Mesenteric fat pad (tissue), 1 donor: ENCODE measurements around the gene SOCS3. TPM values are rescaled to one million over a fixed set of nuclear protein-coding genes. Genes with fewer than 3 reads are reported as not detected.
A peak's percentile ranks its signal among the peaks of the same experiment; 100 is the strongest.

Experiments used
- DNase-seq: peaks from one replicate; pipeline ENCODE4 v3.0.0-alpha.2; 2020; ENCODE audit warnings: low spot score
- long read RNA-seq: library from polyadenylated mRNA; unstranded; transcript quantifications from one replicate; pipeline ENCODE4 v2.0.0, GENCODE V29; 2020
- total RNA-seq: library from RNA; stranded (reverse); fragmentation: NEBNext Ultra II Directional; extraction: Animal tissue kit (Norgen Biotek cat#: 25700); gene quantifications from one replicate; pipeline ENCODE4 v1.2.1, GENCODE V29; 2021
- donor health status: DM: yes; HTN: yes; CAD: no.

Gene SOCS3, protein sequence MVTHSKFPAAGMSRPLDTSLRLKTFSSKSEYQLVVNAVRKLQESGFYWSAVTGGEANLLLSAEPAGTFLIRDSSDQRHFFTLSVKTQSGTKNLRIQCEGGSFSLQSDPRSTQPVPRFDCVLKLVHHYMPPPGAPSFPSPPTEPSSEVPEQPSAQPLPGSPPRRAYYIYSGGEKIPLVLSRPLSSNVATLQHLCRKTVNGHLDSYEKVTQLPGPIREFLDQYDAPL
- total RNA-seq = 491 TPM
- long read RNA-seq, transcript SOCS3-201 (2 exons, 2,734 nt) = major isoform, 514 of 1,499 reads
- long read RNA-seq, partial matches to known transcripts = 0 of 1,499 reads
- long read RNA-seq, other reads (novel, unspliced or antisense) = 985 of 1,499 reads

DNA sequence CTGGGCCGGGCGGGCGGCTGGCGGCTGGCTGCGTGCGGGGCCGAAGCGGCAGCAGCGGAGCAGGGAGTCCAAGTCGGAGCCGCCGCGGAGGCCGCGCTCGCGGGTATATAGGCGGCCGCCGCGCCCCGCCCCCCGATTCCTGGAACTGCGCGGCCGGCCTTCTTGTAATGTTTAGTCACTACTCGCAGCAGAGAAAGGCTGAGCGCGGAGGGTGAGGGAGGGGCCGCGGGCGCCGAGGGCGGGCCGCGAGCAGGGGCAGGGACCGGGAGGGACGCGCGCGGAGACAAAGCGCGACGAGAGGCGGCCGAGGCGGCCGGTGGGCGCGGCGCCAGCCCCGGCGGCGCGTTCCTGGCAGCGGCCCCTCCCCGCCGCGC, at the start of gene SOCS3:
SOCS3 (minus strand) TSS at position 81 of the 374 bp plus-strand sequence. CDS start 982 bp downstream, outside the sequence.
- peak; percentile 99 for DNase-seq

DNA sequence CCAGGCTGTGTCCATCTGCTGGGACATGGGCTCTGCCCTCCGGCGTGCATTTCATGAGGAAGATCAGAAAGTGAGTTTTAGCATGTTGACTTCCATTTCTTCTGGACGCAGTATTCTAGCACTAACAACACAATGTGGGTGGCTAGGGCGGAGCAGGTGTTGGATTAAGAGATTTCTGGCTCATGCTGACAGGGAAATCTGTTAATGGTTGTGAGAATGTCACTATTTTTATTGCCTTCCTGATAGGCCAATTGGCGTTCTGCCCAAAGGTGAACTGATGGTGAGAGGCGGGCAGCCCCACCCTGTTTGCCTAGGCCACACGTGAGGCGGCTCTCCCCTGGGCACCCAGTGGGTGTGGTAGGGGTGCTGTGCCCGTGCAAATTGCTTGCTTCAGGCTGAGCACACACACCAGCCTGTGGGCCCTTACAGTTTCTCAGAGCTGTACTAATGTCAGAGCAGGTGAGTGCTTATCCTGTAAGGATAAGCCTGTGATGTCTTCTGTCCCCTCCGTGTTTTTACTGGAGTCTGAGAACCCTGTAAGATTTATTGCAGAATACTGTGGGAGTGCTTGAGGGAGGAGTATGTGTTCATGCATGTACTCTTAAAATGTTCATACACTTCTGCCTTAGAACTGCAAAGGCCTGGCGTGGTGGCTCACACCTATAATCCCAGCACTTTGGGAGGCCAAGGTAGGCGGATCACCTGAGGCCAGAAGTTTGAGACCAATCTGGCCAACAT, 49.5 kb upstream of the SOCS3 start:
- no peak for DNase-seq

DNA sequence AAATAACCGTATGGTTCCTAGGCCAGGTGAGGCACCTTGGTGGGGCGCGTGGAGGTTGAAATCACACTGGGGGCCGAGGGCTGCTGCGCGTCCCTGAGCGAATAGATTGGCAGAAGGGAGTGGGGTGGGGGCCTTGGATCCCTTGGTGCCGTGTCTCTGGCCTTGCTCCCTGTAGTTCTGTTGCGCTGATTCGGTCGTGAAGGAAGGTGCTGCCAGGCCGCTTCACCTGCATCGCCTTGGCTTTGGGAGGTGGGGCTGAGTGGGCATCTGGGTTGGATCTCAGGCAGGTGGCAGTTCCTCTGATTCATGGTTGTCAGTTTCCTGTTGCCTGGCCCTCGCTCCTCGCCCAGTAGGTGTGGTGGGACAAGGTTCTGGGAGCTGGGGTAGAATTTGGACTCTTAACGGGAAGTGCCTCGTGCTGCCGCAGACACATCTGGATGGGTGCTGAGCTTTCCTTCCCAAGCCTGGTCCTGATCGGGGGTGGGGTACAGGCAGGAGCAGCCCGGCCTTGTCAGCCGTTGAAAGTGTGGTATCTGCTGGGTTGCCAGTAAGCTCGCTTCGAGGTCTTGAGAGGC, 48.7 kb upstream of the SOCS3 start:
- DNase-seq = no peak

DNA sequence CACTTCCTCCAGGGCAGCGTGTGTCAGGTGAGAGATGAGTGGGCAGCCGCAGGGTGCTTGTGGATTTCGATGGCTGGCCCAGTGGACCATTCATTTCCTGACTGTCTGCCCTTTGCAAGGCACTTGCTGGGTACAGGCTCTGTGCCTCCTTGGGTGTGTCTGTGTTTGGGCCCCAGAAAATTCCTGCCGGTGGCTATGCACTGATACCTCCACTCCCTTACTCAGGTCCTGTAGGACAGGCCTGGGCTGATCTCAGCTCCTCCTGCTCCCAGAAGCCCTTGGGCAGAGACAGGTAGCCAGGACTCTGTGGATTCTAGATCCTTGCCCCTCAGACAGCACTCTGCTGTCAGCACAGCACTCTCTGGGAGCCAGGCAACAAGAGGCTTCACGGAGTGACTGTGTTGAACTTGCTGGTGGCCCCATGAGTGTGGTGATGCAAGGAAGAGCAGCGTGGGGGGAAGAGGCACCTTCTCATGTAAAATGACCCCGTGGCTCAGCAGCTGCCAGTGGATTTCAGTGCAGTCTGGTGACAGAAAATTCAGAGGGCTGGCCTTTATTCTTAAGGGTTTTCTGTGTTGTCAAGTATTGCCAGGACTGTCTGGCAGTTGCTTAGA, 47.6 kb upstream of the SOCS3 start:
- no peak for DNase-seq

DNA sequence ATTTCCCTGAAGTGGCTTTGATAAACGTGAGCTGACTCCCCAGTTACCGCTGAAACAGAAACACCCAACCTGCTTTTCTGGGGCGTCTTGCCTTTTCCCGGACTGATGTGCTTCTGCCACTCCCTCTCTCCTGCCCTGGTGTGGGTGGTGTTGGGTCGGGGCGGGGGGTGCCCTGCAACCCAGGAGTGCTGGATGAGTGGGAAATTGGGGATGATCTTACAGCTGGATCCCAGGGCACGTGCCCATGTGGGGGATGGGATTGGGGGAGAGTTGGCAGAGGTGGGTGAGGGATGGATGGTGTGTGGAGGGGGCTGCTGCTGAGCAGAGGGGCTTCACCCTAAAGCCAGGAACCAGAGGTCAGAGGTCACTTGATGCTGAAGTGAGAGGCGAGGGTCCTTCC, 47.0 kb upstream of the SOCS3 start:
- DNase-seq = no peak

DNA sequence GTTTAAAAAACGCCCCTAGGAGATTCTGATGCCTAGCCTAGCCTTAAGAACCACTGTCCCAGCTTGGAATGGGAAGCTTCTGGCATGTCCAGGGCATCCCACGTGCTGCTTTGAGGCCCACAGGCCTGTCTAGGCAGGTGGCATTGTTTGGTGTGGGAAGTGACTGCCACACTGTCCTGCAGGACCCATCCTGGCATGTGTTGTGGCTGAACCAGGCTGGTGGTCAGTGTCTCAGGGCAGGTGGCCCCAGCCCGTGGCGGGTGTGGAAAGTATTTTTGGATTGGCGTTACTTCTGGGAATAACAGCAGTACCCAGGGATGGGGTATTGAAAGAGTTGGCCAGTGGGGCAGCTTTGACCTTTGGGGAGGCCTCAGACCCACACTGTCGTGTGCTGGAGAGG, 46.5 kb upstream of the SOCS3 start:
- DNase-seq = no peak

DNA sequence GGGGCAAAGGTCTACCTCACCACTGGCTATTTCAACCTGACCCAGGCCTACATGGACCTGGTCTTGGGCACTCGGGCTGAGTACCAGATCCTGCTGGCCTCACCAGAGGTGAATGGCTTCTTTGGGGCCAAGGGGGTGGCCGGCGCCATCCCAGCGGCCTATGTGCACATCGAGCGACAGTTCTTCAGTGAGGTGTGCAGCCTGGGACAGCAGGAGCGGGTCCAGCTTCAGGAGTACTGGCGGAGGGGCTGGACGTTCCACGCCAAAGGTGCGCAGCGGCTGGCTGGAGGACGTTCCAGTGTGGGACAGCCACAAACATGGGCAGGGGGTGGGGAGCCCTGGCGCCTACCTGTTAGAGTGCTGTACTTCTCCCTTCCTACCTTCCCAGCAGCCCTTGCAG, 43.9 kb upstream of the SOCS3 start:
- DNase-seq = no peak

DNA sequence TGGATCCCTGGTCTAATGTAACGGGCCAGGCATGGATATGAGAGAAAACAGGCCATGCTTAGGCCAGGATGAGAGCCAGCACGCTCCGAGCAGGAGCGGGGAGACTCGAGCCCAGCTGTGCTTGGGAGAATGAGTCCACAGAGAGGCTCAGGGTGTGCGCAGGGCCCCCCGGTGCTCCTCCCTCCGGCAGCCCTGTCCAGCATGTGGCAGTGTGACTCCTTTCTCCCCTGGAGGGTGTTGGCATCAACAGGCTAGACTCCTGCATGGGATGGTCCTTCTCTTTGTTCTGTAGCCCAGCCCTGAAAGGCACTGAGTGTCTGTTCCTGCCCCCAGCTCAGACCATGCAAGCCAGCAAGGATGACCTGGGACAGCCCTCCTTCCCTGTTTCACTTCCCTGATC, 42.0 kb upstream of the SOCS3 start:
- DNase-seq = no peak

DNA sequence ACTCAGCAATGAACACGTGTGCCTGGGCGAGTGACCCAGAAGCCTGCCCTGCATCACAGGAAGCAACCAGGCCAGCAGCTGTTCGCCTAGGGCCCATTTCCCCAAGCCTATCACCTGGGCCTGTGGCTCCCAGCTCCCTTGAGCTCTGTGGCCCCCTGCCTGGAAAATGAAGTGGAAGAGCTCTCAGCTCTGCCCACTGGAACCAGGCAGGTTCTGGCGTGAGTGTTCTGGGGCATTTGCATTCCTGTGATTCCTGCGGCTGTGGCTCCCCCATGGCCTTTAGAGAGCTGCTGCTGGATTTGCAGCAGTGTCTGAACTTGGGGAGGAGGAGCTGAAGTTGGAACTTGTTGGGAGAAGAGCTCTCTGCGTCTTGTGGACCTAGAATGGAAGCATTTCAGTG, 41.4 kb upstream of the SOCS3 start:
- DNase-seq = no peak

DNA sequence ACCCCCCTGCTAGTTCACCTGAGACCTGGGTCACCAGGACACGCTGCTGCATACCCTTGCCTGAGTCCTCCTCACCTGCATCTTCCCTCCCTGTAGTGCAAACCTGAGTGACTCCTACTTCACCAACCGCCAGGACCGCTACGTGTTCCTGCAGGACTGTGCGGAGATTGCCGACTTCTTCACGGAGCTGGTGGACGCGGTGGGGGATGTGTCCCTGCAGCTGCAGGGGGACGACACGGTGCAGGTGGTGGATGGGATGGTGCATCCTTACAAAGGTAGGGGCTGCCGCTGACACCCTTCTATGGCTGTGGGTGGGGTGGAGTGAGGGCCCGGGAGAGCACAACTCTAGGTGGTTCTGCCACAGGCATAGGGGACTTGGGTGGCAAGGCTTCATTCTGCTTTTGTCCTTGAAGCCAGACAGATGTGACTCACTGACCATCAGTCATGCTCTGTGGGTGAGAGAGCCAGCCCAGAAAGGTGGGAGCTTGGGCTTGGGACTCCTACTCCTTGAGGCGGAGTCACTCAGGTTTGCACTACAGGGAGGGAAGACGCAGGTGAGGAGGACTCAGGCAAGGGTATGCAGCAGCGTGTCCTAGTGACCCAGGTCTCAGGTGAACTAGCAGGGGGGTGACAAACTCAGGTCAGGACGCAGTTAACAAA, 40.8 kb upstream of the SOCS3 start:
- no peak for DNase-seq

DNA sequence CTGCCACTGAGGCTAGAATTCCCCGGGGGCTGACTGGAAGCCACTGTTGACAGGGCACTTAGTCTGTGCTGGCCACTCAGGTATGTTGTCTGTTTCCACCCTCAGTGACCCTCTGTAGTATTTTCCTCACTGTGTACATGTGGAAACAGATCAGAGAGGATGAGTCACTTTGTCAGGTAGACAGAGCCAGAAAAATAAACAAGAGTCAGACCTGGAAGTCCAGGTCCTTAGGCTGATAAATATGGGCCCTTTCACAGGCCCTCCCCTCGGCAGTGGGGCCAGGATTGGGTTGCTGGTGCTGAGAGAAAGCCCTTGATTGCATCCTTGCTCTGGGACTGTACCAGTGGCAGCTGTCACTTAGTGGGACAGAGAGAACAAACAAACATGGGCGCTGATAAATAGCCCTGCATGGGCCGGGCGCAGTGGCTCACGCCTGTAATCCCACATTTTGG, 39.8 kb upstream of the SOCS3 start:
- DNase-seq = no peak

DNA sequence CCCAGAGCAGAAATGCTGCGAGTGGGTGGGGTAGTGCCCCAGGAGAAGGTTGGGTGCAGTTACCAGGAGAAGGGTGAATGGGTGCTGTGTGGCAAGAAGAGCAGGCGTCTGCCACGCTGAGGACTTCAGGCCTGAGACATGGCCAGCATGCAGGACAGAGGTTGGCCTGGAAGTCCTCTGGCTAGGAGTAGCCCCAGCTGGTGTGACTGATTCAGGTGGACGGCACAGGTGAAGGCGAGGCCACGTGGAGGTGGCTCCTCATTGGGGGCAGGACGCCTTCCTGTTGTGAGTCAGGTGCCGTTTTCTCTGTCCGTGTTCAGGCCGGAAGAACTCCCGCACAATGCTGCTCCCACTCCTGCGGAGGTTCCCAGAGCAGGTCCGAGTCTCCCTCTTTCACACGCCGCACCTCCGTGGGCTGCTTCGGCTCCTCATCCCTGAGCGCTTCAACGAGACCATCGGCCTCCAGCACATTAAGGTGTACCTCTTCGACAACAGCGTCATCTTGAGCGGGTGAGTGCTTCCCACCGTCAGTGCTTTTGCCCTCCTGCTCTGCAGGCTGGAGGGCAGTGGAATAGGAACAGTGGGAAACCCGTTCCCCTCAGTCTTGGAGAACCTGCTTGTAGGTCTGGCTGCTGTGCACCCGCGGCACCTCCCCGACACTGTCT, 39.3 kb upstream of the SOCS3 start:
- no peak for DNase-seq

DNA sequence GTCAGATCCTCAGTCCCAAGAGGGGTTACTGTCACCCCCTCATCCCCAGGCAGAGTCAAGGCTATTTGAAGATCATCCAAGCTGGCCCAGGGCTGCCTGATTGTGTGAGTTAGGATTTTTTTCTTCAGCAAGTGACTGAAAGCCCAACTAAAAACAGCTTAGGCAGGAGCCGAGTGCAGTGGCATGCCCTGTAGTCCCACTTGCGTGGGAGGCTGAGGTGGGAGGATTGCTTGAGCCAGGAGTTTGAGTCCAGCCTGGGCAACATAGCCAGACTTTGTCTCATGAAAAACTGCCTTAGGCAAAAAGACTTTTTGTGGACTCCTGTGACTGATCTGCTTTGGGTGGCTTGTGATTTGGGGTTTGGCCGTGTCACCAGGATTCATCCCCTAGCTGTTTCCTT, 38.5 kb upstream of the SOCS3 start:
- no peak for DNase-seq

DNA sequence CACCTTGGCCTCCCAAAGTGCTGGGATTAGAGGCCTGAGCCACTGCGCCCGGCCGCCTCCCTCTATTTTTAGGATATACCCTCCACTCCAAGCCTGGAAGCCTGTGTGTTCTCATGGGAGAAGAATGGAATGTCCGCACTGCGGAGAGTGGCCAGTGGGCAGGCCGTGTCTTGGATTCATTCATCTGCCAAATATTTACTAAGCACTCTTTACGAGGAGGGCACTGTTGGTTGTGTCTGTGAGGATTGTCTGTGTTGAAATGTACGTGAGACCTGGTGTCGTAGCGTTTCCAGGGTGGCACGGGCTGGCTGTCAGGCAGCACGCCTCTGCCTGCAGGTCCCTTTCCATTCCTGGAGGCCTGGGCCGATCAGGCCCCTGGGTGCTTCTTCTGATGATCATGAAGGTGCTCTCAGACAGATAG, 37.8 kb upstream of the SOCS3 start:
- no peak for DNase-seq

DNA sequence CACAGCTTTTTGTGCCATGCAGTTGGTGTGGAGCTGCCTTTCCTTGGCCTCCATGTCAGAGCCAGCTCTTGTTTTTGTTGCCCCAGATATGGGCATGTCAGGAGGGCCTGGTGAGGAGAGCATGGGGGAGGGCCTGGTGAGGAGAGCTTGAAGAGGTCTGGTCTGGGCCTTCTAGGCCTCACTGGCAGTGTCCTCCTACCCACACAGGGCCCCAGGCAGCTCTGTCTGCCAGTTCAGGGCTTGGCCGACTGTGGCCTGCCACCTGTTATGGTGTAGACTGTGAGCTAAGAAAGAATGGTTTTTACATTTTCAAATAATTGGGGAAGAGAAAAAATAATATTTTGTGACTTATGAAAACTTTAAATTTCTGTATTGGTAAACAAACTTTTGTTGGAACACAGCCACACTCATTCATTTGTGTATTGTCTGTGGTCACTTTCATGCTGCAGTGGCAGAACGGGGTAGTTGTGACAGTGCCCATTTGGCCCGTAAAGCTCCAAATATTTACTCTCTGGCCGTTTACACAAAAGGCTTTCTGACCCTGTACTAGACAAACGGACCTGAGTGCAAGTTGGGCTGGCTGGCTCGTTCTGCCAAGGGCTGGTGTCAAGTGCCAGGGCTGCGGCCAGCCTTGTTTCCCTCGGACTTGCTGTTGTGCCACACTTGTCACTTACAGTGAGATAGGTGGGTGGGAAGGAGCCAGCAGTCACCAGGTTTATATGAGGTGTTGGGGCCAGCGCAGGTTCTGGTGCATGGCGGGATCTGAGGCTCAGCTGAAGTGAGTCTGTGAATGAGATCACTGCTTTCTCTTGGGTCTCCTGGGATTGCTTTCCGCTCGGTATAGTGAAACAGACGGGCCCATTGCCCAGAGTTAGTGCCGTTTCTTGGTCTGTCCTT, 36.8 kb upstream of the SOCS3 start:
- DNase-seq = no peak

DNA sequence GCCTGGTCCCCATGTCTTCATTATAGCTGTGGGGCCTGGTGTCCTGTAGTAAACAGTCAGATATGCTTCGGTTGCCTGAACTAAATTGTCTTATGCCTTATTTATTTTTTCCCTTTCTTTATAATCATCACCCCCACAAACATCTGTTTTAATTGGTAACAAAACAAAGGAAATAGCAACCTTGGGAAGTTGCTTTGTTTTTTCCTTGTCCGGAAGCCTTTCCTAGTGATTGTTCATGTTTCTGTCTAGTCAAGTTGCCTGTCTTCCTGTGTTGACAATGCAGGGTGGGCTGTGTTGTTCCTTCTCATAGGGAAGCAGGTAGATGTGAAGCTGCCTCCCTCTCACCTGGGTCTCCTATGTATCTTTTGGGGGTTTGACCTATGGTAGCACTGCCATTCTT, 35.3 kb upstream of the SOCS3 start:
- no peak for DNase-seq

DNA sequence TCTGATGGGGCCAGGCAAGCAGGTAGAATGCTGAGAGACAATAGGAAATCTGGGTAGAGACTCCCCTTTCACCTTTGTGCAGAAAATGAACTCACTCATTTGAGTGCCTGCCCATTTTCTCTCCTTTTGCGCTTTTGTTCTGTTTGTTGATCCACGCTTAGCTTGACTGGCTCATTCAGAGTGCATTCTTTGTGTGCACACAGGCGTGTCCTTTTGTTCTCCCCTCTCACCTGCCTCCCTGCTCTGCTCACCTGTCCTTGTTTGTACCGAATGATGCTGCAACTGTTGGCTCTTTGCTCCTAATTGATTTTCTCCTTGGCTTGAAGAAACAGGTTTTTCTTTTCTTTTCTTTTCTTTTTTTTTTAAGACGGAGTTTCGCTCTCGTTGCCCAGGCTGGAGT, 34.3 kb upstream of the SOCS3 start:
- DNase-seq = no peak

DNA sequence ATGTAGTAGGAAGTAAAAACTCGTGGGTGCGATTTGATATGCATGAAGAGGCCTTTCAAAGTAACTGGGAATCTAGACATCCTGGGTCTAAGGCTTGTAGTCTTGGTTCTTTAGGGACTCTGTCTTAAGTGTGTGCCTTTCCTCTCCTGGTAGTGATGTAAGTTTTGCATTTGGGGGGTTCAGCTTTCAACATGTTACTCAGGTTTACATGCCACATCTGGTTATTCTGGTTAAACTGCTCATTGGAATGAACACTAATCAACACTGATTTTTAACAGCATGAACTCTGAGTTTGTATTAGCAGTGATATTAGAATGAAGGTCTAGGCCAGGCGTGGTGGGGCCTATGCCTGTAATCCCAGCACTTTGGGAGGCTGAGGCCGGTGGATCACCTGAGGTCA, 33.7 kb upstream of the SOCS3 start:
- no peak for DNase-seq

DNA sequence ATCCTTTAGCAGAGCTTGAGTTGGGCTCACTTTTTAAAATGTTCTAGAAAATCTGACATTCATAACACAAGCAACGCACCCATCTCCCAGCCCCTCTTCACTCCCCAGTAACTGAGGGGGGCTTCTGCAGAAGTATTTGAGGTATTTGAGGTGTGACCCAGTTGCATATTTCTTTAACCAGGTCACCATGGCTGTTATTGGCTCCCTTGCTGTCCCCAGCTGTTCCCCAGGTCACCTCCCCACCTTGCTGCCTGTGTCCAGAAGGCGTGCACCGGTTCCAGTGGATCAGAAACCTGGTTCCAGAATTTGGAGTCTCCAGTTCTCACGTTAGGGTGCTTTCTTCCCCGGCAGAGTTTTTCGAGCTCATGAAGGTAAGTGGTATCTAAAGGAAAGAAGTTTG, 32.4 kb upstream of the SOCS3 start:
- DNase-seq = no peak

DNA sequence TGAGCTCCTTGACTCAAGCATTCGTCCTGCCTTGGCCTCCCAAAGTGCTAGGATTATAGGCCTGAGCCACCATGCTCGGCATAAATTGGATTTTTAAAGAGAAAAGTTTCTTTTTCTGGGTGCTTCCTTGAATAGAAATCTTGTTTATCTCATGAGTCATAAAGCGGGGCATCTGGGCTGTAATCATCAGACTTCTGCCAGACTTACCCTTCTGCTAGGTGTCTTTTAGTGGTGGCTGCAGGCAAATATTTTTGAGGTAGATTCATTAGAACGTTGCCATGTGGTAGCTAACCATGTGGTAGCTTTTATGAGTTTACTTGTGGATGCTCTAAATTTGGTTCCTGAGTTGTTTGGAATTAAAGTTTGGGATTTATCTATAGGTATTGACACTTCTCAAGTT, 32.0 kb upstream of the SOCS3 start:
- no peak for DNase-seq
